Activated naive CD4-positive, alpha-beta T cell treated with anti-CD3 and anti-CD28 coated beads, Interleukin-2, amount 50 U/mL, for 72 hours (primary cell): ENCODE data around the gene TEKT5. TPM values are rescaled to one million over a fixed set of nuclear protein-coding genes. Genes with fewer than 3 reads are reported as not detected.
"Not testable (repeated sequence)": the region's sequence is repeated elsewhere in the genome, so short reads cannot be mapped to it uniquely, and the experiment has no call there.

Experiments used
- ATAC-seq, 2 donors: fragments of 150-1000 bp; cut with Tn5 transposase; 2 replicates each; pipeline ENCODE4 v1.10.0; 2021; ENCODE audit warnings: mild to moderate bottlenecking in 2 of 2, moderate library complexity in 2 of 2
- DNase-seq, 2 donors: peaks; one replicate each; pipeline ENCODE4 v3.0.0; 2021 to 2022; ENCODE audit warnings: low spot score in 2 of 2
- H3K27ac Mint-ChIP-seq, 2 donors: one replicate each; pipeline ENCODE4 v1.8.0; 2022; ENCODE audit warnings: mild to moderate bottlenecking in 2 of 2, mixed read lengths in 2 of 2
- H3K36me3 Mint-ChIP-seq, 2 donors: one replicate each; pipeline ENCODE4 v1.8.0; 2022; ENCODE audit warnings: mixed read lengths in 2 of 2
- H3K9me3 Mint-ChIP-seq, 2 donors: one replicate each; pipeline ENCODE4 v1.8.0; 2022; ENCODE audit warnings: mixed read lengths in 2 of 2
- total RNA-seq, 2 donors: library from RNA; stranded (reverse); gene quantifications; one replicate each; pipeline ENCODE4 v1.2.3, GENCODE V29; 2022

Gene TEKT5
- total RNA-seq, 2 donors from 2014 or later, result not detected

DNA sequence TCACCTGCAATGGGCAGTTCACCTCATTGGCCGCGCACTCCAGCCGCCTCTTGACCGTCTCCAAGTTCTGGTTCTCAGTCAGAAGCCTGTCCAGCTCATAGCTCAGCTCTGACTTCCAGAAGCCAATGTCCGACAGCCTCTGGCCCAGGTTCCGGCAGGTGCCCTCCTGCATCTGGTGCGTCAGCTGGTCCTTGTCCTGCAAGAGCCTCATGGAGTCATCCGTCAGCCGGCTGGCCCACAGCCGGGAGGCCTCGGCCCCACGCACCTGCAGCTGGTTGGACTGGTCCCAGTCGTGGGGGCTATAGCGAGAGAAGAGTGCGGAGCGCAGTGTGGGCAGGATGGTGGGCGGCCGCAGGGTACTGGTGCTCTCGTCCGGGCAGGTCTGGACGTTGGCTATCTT lies 424 bp downstream of the TEKT5 start:
- Mint-ChIP-seq H3K27ac (no peak overlapping the region), H3K36me3 (no peaks in the 10 kb centered on the region), H3K9me3 (no peaks in the 10 kb centered on the region)
- DNase-seq (no peak), ATAC-seq (no peak)

DNA sequence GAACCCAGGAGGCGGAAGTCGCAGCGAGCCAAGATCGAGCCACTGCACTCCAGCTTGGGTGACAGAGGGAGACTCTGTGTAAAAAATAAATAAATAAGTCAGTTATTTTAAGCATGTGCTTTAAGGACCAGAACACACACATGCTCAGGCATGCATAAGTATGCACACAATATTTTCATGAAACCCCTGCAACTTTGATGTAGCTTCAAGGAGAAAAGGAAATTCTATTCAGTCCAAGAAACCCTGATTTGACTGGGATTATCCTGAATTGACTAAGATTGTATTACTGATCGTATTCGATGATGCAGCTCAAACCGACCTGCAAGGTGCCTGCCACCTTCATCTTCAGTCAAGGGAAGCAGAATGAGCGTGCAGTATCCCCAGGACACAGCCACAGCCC lies 841 bp downstream of the TEKT5 start:
- Mint-ChIP-seq H3K36me3 (no peaks in the 10 kb centered on the region), H3K9me3 (no peaks in the 10 kb centered on the region), H3K27ac (no peak overlapping the region)
- DNase-seq, result no peak
- ATAC-seq, result peak in 1 of 2 donors; percentile 52

DNA sequence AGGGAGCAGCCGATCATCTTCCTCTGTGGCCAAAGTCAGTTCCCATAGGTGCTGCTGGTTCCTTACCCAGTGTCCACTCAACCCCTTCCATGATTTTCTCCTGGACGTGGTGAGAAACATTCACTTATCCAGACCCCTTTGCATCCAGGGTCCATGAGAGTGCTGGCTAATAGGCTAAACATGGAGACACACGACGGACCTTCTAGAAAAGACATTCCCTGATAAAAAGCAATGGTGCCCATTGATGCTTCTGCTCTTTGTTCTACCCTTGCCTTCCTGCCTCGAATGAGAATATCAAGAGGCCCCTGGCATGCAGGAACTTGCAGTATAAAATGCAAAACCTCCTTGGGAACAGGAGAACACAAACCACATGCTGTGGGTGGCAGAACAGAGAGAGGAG lies 2.3 kb downstream of the TEKT5 start:
- H3K27ac Mint-ChIP-seq, result no peak overlapping the region
- DNase-seq, result no peak
- no peaks in the 10 kb centered on the region for H3K9me3 Mint-ChIP-seq
- H3K36me3 Mint-ChIP-seq, result no peaks in the 10 kb centered on the region
- no peak for ATAC-seq

GRCh38 chr16:10688726-10689125 lies 6.0 kb downstream of the TEKT5 start:
- Mint-ChIP-seq H3K9me3 (no peaks in the 10 kb centered on the region), H3K27ac (no peak overlapping the region), H3K36me3 (no peaks in the 10 kb centered on the region)
- ATAC-seq, result no peak
- DNase-seq, result no peak

DNA sequence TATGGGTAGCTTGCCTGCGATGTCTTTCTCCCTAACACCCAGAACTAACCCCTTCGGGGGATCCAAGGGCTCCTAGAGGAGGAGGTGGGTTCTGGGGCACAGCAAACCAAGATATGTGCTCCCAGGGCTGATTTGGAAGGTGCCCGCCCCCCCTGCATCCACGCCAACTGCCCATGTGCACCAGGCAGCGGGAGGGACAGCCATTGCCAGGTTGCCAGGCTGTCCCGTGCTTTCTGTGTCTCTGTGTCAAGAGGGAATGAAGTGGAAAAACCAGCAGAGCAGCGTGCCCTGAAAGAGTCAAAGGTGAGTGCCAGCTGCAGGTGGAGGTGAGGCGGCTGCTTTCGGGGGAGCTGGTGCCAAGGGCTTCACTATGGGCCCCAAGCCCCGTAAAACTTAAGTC lies 6.4 kb downstream of the TEKT5 start:
- Mint-ChIP-seq H3K27ac (no peak overlapping the region), H3K9me3 (no peaks in the 10 kb centered on the region), H3K36me3 (no peaks in the 10 kb centered on the region)
- DNase-seq, result no peak
- no peak for ATAC-seq

DNA sequence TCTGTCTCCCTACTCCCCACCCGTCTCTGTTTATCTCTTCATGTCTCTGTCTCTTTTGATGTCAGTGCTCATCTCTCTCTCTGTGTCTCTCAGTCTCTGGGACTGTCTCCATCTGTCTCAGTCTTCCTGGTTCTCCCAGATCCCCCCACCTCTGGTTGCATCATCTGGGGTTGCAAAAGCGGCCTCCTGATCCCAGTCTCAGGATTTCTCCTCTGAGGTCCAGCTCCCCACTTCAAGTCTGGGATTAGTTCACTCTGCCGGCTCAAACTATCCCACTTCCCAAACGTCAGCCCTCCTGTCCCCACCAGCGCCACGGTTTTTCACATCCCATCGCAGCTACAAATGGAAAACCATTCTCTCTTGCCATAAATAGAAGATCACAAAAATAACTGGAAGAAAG lies 9.0 kb downstream of the TEKT5 start:
- H3K36me3 Mint-ChIP-seq, result no peaks in the 10 kb centered on the region
- DNase-seq, result no peak
- peak overlapping the region in 1 of 2 donors; percentile 5 for H3K27ac Mint-ChIP-seq
- no peak for ATAC-seq
- H3K9me3 Mint-ChIP-seq, result no peaks in the 10 kb centered on the region

- H3K9me3 Mint-ChIP-seq, result no peaks in the 10 kb centered on the region
- no peaks in the 10 kb centered on the region for H3K36me3 Mint-ChIP-seq
- H3K27ac Mint-ChIP-seq, result peak overlapping the region in 1 of 2 donors; percentile 10
- no peak for DNase-seq
- no peak for ATAC-seq
Observed at GRCh38 chr16:10684511-10685151, 10.1 kb downstream of the TEKT5 start.

GRCh38 chr16:10683170-10683569 lies 11.6 kb downstream of the TEKT5 start:
- no peaks in the 10 kb centered on the region for H3K9me3 Mint-ChIP-seq
- DNase-seq (no peak), ATAC-seq (no peak)
- no peak overlapping the region for H3K27ac Mint-ChIP-seq
- no peaks in the 10 kb centered on the region for H3K36me3 Mint-ChIP-seq

DNA sequence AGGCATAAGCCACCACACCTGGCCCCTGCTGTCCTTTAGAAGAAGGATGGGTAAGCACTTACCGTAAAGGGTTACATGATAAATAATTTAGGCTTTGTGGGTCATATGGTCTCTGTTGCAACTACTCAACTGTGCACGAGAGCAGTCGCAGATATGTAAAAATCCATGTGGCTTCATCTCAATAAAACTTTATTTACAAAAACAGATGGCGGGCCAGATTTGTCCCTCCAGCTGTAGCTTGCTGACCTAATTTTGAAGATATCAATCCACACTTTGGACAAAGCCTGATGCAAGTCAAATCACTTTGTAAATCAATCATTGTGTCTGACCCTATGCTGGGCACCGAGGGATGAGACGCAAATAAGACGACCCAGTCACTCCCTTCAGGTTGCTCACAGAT lies 12.1 kb downstream of the TEKT5 start:
- Mint-ChIP-seq H3K36me3 (no peaks in the 10 kb centered on the region), H3K9me3 (no peaks in the 10 kb centered on the region), H3K27ac (no peak overlapping the region)
- no peak for DNase-seq
- ATAC-seq, result no peak

DNA sequence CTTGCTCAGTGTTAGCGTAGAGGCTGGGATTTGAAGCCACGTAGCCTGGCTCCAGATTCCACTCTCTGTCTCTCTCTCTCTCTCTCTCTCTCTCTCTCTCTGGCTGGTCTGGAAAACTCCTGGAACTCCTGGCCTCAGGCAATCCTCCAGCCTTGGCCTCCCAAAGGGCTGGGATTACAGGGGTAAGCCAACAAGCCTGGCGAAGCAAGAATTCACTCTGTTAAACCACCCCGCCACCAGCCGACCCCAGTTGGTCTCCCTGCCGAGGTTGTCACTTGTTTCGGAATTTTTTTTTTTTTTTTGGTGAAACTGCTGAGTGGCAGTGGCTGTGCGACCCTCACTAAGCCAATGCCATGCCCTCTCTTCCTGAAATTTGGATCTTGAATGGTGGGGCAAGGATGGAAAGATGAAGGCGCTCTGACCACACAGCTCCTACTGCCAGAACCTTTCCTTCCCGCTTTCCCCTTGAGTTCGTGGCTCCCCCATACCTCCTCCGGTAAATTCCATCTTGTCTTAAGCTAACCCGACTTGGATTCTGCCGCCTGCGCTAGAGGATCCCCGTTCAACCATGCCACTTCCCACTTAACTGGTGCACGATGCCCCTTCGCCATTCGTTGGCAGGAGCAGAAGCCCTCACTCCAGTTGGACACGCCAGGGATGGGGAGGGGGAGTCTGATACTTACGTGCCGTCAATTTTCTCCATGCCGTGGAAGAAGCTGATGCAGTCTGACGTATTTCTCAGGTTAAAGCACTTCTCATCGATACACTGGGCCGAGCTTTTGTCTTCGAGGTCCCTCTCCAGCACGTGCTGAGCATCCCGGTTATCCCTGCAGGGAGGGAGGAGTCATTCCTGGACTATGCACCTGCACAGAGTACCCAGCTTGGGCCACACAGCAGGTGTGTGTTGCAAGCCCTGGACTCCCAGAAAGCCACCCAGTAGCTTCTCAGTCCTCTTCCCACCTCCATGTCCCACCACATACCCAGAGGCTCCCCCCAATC lies 13.1 kb downstream of the TEKT5 start:
- Mint-ChIP-seq H3K9me3 (no peaks in the 10 kb centered on the region), H3K36me3 (no peaks in the 10 kb centered on the region), H3K27ac (no peak overlapping the region)
- ATAC-seq, result no peak
- no peak for DNase-seq

- DNase-seq (no peak), ATAC-seq (no peak)
- no peaks in the 10 kb centered on the region for H3K36me3 Mint-ChIP-seq
- H3K27ac Mint-ChIP-seq, result no peak overlapping the region
- no peaks in the 10 kb centered on the region for H3K9me3 Mint-ChIP-seq
Observed at GRCh38 chr16:10679921-10680320, 14.8 kb downstream of the TEKT5 start.

- H3K27ac Mint-ChIP-seq, H3K9me3 Mint-ChIP-seq, ATAC-seq, DNase-seq, H3K36me3 Mint-ChIP-seq: not testable (repeated sequence)
Observed at GRCh38 chr16:10679441-10679840, 15.3 kb downstream of the TEKT5 start.

DNA sequence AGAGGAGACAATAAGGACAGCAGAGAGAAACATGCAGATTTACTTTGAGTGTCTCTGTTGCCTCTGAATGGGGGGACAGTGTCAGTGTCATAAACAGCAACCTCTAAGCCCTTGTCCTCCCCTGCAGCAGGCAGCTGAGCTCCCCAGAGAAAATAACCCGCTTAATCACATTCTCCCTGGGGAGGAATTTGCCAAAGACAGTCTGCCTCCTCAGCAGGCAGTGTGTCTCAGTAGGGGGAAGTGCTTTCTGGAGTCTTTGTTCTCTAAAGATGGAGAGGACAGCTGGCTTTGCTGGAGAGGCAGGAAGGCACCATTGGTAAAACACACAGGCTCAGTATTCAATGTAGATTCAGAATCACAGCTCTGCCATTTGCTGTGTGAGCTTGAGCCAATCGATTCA lies 16.1 kb downstream of the TEKT5 start:
- H3K36me3 Mint-ChIP-seq, result no peaks in the 10 kb centered on the region
- no peaks in the 10 kb centered on the region for H3K9me3 Mint-ChIP-seq
- ATAC-seq (no peak), DNase-seq (no peak)
- H3K27ac Mint-ChIP-seq, result no peak overlapping the region

DNA sequence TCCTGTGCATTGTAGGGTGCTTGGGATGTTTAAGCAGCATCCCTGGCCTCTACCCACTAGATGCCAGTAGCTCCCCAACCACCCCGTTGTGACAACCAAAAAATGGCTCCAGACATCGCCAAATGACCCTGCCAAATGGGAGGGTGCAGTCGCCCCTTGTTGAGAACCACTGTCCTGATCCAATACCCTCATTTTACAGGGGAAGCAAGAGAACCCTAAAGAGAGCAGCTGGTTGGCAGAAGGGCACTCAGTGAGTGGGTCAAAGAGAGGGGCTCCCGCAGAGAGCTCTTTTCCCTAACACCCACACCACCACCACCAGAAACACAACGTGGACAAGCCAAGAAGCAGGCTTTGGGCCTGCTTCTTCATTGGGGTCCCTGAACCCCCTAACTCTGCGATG lies 18.4 kb downstream of the TEKT5 start:
- ATAC-seq (no peak), DNase-seq (no peak)
- Mint-ChIP-seq H3K27ac (no peak overlapping the region), H3K36me3 (no peaks in the 10 kb centered on the region), H3K9me3 (no peaks in the 10 kb centered on the region)

GRCh38 chr16:10675861-10676260 lies 18.9 kb downstream of the TEKT5 start:
- no peak overlapping the region for H3K27ac Mint-ChIP-seq

GRCh38 chr16:10675216-10675615 lies 19.5 kb downstream of the TEKT5 start:
- no peak for DNase-seq
- Mint-ChIP-seq H3K9me3 (no peaks in the 10 kb centered on the region), H3K36me3 (no peaks in the 10 kb centered on the region), H3K27ac (no peak overlapping the region)
- ATAC-seq, result no peak

More at GRCh38 chr16:10675861-10676260, 18.9 kb downstream of the TEKT5 start:
- no peaks in the 10 kb centered on the region for H3K36me3 Mint-ChIP-seq
- ATAC-seq, result no peak
- H3K9me3 Mint-ChIP-seq, result no peaks in the 10 kb centered on the region
- no peak for DNase-seq

GRCh38 chr16:10671729-10672128 lies 23.0 kb downstream of the TEKT5 start:
- Mint-ChIP-seq H3K9me3 (no peaks in the 10 kb centered on the region), H3K27ac (no peak overlapping the region), H3K36me3 (no peaks in the 10 kb centered on the region)
- DNase-seq, result no peak
- no peak for ATAC-seq

DNA sequence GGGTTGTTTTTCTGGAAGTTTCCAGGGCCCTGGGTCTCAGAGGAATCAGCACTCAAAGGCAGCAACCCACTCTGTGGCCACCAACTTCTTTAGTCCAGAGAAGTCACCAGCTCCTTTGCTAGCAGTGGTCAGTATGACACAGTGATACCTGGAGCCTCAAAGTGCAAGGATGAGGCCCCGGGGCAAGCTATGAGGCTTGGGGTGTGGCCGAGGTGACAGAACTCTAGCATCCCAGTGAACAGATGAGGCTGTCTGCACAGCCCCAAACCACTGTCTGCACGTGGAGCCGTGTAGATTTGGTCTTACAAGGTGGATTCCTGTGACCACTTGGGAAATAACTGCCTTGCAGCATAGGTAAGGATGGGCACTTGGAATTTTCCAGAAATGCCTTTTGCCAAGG lies 24.9 kb downstream of the TEKT5 start:
- H3K9me3 Mint-ChIP-seq, result no peaks in the 10 kb centered on the region
- no peaks in the 10 kb centered on the region for H3K36me3 Mint-ChIP-seq
- no peak overlapping the region for H3K27ac Mint-ChIP-seq
- ATAC-seq (no peak), DNase-seq (no peak)
